ENCODE measurements around the gene RTL10. TPM values are rescaled to one million over a fixed set of nuclear protein-coding genes. Genes with fewer than 3 reads are reported as not detected.

The RTL10 gene
- total RNA-seq, 2 donors from 2014 or later, result 15.7 to 41.9 TPM

- 92% methylated on average over 11 of the region's 12 CpGs for WGBS
- Histone ChIP-seq H3K27me3 (replicated peaks; ENCODE audit: insufficient read depth) (no peaks in the 10 kb centered on the region), H3K36me3 (no peaks in the 10 kb centered on the region), H3K9me3 (no peaks in the 10 kb centered on the region), H3K27ac (no peak overlapping the region), H3K4me3 (no peak overlapping the region), H3K4me1 (replicated peaks) (peaks cover 13% of the 10 kb centered on the region)
- no peak for TF ChIP-seq POLR2AphosphoS5 (IDR thresholded peaks at IDR 0.05)
- no peak for TF ChIP-seq POLR2A (IDR thresholded peaks at IDR 0.05)
- TF ChIP-seq CTCF (IDR thresholded peaks at IDR 0.05), result peak in 1 of 4 experiments; percentile 10
- intact Hi-C loops (cut with DNase I), result no loop called here
- no peak for DNase-seq (ENCODE audit: low spot score)
Measured at GRCh38 chr22:19869497-19870152, 15.0 kb upstream of the RTL10 start.

GRCh38 chr22:19868773-19869471 is 14.2 kb upstream of the RTL10 start:
- no peak overlapping the region for H3K27ac ChIP-seq
- peaks cover 6% of the 10 kb centered on the region for H3K4me1 ChIP-seq (replicated peaks)
- no peaks in the 10 kb centered on the region for H3K36me3 ChIP-seq
- no peak for TF ChIP-seq POLR2AphosphoS5 (IDR thresholded peaks at IDR 0.05)
- TF ChIP-seq POLR2A (IDR thresholded peaks at IDR 0.05), result no peak
- TF ChIP-seq CTCF (IDR thresholded peaks at IDR 0.05), result no peak
- WGBS, result 56% methylated on average over 23 of the region's 23 CpGs
- H3K27me3 ChIP-seq (replicated peaks; ENCODE audit: insufficient read depth), result no peaks in the 10 kb centered on the region
- intact Hi-C loops (cut with DNase I), result no loop called here
- H3K4me3 ChIP-seq, result no peak overlapping the region
- DNase-seq (ENCODE audit: low spot score), result no peak
- H3K9me3 ChIP-seq, result no peaks in the 10 kb centered on the region

- intact Hi-C loops (cut with DNase I), result no loop called here
- DNase-seq (ENCODE audit: low spot score), result no peak
- H3K9me3 ChIP-seq, result no peaks in the 10 kb centered on the region
- TF ChIP-seq POLR2A (IDR thresholded peaks at IDR 0.05), result no peak
- TF ChIP-seq POLR2AphosphoS5 (IDR thresholded peaks at IDR 0.05), result no peak
- TF ChIP-seq CTCF (IDR thresholded peaks at IDR 0.05), result no peak
- no peaks in the 10 kb centered on the region for H3K4me1 ChIP-seq (replicated peaks)
- no peaks in the 10 kb centered on the region for H3K36me3 ChIP-seq
- no peak overlapping the region for H3K27ac ChIP-seq
- H3K27me3 ChIP-seq (replicated peaks; ENCODE audit: insufficient read depth), result no peaks in the 10 kb centered on the region
- 88% methylated on average over 3 of the region's 3 CpGs for WGBS
- no peak overlapping the region for H3K4me3 ChIP-seq
Measured at GRCh38 chr22:19868333-19868732, 13.7 kb upstream of the RTL10 start.

- DNase-seq (ENCODE audit: low spot score), result no peak
- 84% methylated on average over 7 of the region's 7 CpGs for WGBS
Measured at GRCh38 chr22:19867617-19868016, 12.9 kb upstream of the RTL10 start.

More at GRCh38 chr22:19867617-19868016, 12.9 kb upstream of the RTL10 start:
- H3K4me1 ChIP-seq (replicated peaks), result no peaks in the 10 kb centered on the region
- no peak overlapping the region for H3K27ac ChIP-seq
- intact Hi-C loops (cut with DNase I), result no loop called here
- H3K4me3 ChIP-seq, result no peak overlapping the region
- H3K27me3 ChIP-seq (replicated peaks; ENCODE audit: insufficient read depth), result no peaks in the 10 kb centered on the region
- H3K9me3 ChIP-seq, result no peaks in the 10 kb centered on the region
- H3K36me3 ChIP-seq, result no peaks in the 10 kb centered on the region
- TF ChIP-seq POLR2A (IDR thresholded peaks at IDR 0.05) (no peak), POLR2AphosphoS5 (IDR thresholded peaks at IDR 0.05) (no peak), CTCF (IDR thresholded peaks at IDR 0.05) (no peak)
